ENCODE data around the gene PCSK4. TPM values are rescaled to one million over a fixed set of nuclear protein-coding genes. Genes with fewer than 3 reads are reported as not detected.
A peak's percentile ranks its signal among the peaks of the same experiment; 100 is the strongest.

The PCSK4 gene
- total RNA-seq, 2 experiments from 2014 or later: 1.8 to 3.9 TPM

DNA sequence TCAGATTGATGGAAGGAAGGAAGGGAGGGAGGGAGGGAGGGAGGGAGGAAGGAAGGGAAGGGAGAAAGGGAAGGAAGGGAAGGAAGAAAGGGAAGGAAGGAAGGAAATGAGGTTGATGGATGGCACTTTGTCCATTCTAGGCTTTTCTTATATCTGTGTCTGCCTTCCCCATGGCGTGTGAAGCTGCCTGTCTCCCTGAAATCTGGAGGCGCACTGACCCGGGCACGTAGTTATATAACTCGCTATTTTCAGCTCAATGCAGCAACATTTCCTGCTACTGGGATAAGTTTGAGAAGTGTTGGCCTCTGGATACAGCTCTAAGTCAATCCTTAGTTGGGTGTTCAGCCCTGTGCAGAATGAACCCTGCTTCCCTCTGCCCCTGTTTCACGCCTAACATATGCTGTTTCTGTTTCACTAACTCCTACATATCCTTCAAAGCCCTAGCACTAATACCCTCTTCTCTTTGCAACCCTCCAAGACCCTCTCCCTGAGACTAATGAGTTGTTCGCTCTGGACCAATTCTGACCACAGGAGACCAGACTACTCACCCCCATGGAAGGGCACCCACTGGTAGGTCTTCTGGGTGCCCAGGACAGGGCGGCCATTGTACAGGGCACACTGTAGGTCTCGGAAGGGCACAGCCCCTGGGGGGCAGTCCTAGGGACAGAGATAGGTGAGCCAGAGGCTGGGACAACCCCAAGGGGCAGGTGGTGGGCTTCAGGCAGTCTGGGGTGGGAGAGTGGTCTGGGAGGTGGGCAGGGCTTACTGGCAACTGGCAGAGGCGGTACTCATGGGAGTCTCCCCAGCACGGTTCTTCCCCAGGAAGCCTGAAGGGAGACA is 19.7 kb upstream of the PCSK4 start:
- Mint-ChIP-seq H3K4me3 (no peak overlapping the region), H3K4me1 (peaks cover 12% of the 10 kb centered on the region), H3K36me3 (ENCODE audit: low read depth) (no peaks in the 10 kb centered on the region), H3K27me3 (no peaks in the 10 kb centered on the region), H3K27ac (no peak overlapping the region), H3K9me3 (ENCODE audit: low read depth) (no peaks in the 10 kb centered on the region)
- DNase-seq (no peak), ATAC-seq (no peak)
- ChIA-PET CTCF (interaction anchor here (0.6 kb wide), 1 partner anchor 662 kb away, joined by 3 read pairs; no protein-coding TSS in a partner anchor), POLR2A (no interaction called here)
- intact Hi-C loops (cut with DNase I, micrococcal nuclease): no loop called here

DNA sequence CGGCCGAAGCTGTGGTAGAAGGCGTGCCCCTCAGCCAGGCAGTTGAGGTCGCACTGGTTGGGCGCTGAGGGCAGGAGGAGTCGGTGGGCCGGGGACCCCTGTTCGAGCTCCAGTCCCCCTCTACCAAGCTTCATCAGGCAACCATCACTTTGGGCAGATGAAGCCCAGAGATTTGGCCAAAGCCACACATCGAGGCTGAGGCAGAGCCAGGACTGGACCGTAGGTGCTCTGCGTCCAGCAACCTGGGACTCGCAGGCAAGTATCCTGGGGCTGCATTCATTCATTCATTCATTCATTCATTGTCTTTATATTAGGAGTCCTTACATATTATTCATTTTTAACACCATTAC is 18.3 kb upstream of the PCSK4 start:
- H3K27ac Mint-ChIP-seq: no peak overlapping the region
- H3K4me3 Mint-ChIP-seq: no peak overlapping the region
- ATAC-seq (no peak), DNase-seq (no peak)
- H3K4me1 Mint-ChIP-seq: peaks cover 12% of the 10 kb centered on the region
- no peaks in the 10 kb centered on the region for H3K27me3 Mint-ChIP-seq
- H3K36me3 Mint-ChIP-seq (ENCODE audit: low read depth): no peaks in the 10 kb centered on the region
- CTCF ChIA-PET: interaction anchor here (0.6 kb wide), 1 partner anchor 335 kb away, joined by 3 read pairs; no protein-coding TSS in a partner anchor
- H3K9me3 Mint-ChIP-seq (ENCODE audit: low read depth): no peaks in the 10 kb centered on the region
- intact Hi-C loops (cut with DNase I, micrococcal nuclease): loop anchor here in 1 of 2 experiments (1.0 kb wide), 1 partner anchor 304 kb away; the partner anchor contains the start of gene ATP8B3
- POLR2A ChIA-PET: no interaction called here

DNA sequence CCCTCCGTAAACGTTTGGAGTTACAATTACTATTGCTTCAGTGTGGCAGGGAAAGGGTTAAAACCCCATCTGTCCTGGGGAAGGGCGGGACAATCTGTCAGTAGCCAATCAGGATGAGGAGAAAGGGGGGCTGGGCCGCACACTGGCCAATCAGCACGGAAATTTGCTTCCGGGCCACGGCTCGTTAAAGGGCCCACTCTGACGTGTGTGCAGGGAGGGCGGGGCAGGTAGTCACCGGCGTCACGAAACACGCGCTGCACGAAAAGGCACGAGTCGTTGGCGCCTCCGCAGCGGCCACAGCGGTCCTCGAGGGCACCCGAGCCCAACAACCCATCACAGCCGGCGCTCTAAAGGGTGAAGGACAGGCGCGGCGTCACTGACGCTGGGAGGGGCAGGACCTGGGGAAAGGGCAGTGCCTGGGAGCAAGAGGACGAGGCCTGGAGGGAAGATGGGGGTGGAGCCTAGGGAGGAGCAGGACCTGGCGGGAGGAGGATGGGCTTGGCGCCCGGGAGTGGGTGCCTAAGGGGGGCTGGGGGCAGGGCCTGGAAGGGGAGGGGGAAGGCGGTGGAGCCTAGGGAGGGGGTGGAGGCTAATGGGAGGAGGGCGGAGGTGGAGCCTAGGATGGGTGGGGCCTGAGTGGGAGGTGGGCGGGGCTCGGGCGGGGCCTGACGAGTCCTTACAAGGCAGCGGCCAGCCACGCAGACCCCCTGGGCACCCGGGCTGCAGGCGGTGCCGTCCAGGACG is 17.8 kb upstream of the PCSK4 start:
- peak overlapping the region; percentile 73 for H3K4me3 Mint-ChIP-seq
- H3K9me3 Mint-ChIP-seq (ENCODE audit: low read depth): no peaks in the 10 kb centered on the region
- intact Hi-C loops (cut with DNase I, micrococcal nuclease): loop anchor here (1.0 kb wide), 4 partner anchors 18 to 304 kb away; partner anchors contain the start of genes PCSK4 (in 2 of the 2), ATP8B3 (in 1 of the 2), C19orf25 (in 1 of the 2) and MEX3D (in 1 of the 2)
- peak overlapping the region; percentile 88 for H3K27ac Mint-ChIP-seq
- ATAC-seq: peak; percentile 87
- H3K4me1 Mint-ChIP-seq: peaks cover 16% of the 10 kb centered on the region
- ChIA-PET POLR2A (no interaction called here), CTCF (no interaction called here)
- peak; percentile 95 for DNase-seq
- no peaks in the 10 kb centered on the region for H3K27me3 Mint-ChIP-seq
- no peaks in the 10 kb centered on the region for H3K36me3 Mint-ChIP-seq (ENCODE audit: low read depth)

DNA sequence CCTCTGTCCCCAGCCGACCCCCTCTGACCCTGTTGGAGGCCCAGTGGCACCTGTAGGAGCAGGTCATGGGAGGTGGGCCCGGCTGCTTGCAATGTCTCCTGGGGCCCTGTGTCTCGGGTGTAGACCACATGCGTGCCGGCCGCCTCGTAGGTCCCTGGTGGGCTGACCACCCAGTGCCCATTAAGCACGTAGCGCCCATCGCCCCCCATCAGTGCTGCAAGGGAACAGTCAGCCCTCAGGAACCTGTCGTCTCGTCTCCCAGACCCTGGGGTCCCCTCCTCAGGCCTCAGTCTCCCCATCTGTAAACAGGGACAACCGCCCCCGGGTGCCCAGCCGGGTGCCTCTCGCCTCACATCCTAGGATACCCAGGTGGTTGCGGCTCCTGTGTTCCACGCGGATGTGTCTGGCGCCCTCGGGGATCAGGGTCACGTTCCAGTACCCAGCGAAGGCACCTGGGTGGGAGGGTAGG is 17.1 kb upstream of the PCSK4 start:
- ChIA-PET POLR2A (no interaction called here), CTCF (no interaction called here)
- Mint-ChIP-seq H3K27me3 (peaks cover 3% of the 10 kb centered on the region), H3K4me1 (peaks cover 11% of the 10 kb centered on the region), H3K36me3 (ENCODE audit: low read depth) (no peaks in the 10 kb centered on the region), H3K4me3 (no peak overlapping the region), H3K27ac (no peak overlapping the region), H3K9me3 (ENCODE audit: low read depth) (no peaks in the 10 kb centered on the region)
- intact Hi-C loops (cut with DNase I, micrococcal nuclease): loop anchor here (1.0 kb wide), 3 partner anchors 17 to 61 kb away; partner anchors contain the start of genes PCSK4 (in 2 of the 2), C19orf25 (in 1 of the 2) and MEX3D (in 1 of the 2)
- ATAC-seq: no peak
- no peak for DNase-seq

DNA sequence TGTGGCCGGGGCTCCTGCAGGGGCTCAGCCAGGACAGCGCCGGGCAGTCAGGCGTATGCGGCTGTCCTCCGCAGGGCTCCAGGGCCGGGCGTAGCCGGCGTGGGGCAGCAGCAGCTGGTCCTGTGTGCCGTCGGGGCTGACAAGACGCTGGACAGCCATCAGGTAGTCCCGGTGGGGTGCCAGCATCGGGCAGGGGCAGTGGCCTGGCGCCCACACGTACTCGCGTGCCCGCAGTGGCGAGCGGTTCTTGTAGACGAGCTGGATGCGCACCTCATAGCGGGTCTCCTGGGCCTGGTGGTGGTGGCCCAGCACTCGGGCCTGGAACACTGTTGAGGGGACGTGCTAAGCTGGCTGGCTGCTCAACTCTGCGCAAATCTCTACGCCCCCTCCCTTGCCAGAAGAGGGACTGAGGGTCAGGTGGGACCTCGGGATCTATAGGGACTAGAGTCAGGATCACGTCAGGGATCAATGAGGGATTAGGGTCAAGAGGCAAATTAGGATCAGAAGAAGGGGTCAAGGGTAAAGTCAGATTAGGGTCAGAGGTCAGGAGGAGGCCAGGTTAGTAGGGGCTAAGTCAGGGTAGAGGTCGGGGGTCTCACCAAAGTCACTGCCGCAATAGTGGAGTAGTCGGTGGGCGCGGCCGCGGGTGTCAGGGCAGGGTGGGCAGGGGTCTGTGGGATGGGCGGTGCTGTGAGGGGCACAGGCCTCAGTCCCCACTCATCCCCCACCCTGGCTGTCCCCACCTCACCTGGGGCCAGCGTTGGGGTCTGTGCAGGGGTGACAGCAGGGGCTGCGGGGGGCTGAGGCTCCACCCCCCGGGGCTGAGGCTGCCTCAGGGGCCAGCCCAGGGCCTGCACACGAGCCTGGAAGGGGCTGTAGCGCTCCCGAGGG is 16.1 kb upstream of the PCSK4 start:
- H3K9me3 Mint-ChIP-seq (ENCODE audit: low read depth): no peaks in the 10 kb centered on the region
- peaks cover 3% of the 10 kb centered on the region for H3K27me3 Mint-ChIP-seq
- DNase-seq (no peak), ATAC-seq (no peak)
- CTCF ChIA-PET: interaction anchor here (1.1 kb wide), 1 partner anchor 15 kb away, joined by 3 read pairs; the partner anchor contains the start of gene REEP6
- H3K36me3 Mint-ChIP-seq (ENCODE audit: low read depth): no peaks in the 10 kb centered on the region
- intact Hi-C loops (cut with DNase I, micrococcal nuclease): no loop called here
- H3K27ac Mint-ChIP-seq: no peak overlapping the region
- POLR2A ChIA-PET: no interaction called here
- H3K4me3 Mint-ChIP-seq: no peak overlapping the region
- H3K4me1 Mint-ChIP-seq: peaks cover 10% of the 10 kb centered on the region

DNA sequence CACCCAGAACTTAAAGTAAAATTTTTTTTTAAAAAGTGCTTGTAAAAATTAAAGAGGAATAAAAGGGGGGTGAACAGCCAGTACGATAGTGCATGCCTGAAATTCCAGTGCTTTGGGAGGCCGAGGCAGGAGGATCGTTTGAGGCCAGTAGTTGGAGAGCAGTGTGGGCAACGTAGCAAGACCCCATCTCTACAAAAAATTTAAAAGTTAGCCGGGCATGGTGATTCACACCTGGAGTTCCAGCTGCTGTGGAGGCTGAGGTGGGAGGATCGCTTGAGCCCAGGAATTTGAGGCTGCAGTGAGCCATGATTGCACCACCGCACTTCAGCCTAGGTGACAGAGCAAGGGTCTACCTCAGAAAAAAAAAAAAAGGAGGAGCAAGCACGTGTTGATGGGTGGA is 14.9 kb upstream of the PCSK4 start:
- Mint-ChIP-seq H3K4me1 (peaks cover 10% of the 10 kb centered on the region), H3K4me3 (no peak overlapping the region), H3K27ac (no peak overlapping the region), H3K36me3 (ENCODE audit: low read depth) (no peaks in the 10 kb centered on the region), H3K27me3 (peaks cover 3% of the 10 kb centered on the region), H3K9me3 (ENCODE audit: low read depth) (no peaks in the 10 kb centered on the region)
- no peak for DNase-seq
- intact Hi-C loops (cut with DNase I, micrococcal nuclease): no loop called here
- no peak for ATAC-seq
- POLR2A ChIA-PET: no interaction called here
- CTCF ChIA-PET: interaction anchor here (0.7 kb wide), 1 partner anchor 13 kb away, joined by 4 read pairs; no protein-coding TSS in a partner anchor

DNA sequence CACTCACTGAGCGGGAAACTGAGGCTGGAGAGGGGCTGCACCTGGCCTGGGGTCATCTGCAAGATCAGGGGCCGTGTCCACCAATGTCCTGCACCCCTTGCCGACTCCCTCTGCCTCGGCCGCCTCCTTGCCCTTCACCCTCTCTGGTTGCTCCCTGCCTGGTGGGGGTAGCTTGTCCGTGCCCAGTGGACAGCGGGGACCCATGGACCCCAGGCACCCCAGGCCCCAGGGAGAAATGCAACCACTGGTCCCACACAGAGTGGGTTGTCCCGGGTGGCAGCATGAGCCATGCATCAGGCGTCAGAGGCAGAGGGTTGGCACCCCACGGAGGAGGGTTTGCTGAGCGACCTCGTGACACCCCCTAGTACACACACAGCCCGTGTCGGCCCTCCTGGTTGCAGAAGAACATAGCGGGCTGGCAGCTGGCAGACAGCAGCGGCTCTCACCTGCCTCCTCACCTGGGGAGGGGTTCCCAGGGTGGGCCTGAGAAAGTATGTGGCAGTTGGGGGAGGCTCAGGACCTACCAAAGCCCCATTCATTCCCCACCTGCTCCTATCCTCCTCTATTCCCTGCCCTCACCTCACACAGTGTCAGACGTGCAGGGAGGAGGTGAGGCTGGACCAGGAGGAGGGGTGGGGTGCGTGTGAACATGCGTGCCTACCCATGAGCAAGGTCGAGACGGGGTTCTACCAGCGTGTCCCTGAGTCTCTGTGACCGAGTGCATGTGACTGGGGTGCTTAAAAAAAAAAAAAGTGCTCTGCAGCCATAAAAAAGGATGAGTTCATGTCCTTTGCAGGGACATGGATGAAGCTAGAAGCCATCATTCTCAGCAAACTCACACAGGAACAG is 14.0 kb upstream of the PCSK4 start:
- no peak overlapping the region for H3K27ac Mint-ChIP-seq
- intact Hi-C loops (cut with DNase I, micrococcal nuclease): no loop called here
- no peaks in the 10 kb centered on the region for H3K36me3 Mint-ChIP-seq (ENCODE audit: low read depth)
- POLR2A ChIA-PET: no interaction called here
- H3K27me3 Mint-ChIP-seq: peaks cover 3% of the 10 kb centered on the region
- CTCF ChIA-PET: interaction anchor here (0.6 kb wide), 1 partner anchor 278 kb away, joined by 3 read pairs; no protein-coding TSS in a partner anchor
- H3K4me3 Mint-ChIP-seq: no peak overlapping the region
- no peak for DNase-seq
- peaks cover 10% of the 10 kb centered on the region for H3K4me1 Mint-ChIP-seq
- H3K9me3 Mint-ChIP-seq (ENCODE audit: low read depth): no peaks in the 10 kb centered on the region
- ATAC-seq: no peak

DNA sequence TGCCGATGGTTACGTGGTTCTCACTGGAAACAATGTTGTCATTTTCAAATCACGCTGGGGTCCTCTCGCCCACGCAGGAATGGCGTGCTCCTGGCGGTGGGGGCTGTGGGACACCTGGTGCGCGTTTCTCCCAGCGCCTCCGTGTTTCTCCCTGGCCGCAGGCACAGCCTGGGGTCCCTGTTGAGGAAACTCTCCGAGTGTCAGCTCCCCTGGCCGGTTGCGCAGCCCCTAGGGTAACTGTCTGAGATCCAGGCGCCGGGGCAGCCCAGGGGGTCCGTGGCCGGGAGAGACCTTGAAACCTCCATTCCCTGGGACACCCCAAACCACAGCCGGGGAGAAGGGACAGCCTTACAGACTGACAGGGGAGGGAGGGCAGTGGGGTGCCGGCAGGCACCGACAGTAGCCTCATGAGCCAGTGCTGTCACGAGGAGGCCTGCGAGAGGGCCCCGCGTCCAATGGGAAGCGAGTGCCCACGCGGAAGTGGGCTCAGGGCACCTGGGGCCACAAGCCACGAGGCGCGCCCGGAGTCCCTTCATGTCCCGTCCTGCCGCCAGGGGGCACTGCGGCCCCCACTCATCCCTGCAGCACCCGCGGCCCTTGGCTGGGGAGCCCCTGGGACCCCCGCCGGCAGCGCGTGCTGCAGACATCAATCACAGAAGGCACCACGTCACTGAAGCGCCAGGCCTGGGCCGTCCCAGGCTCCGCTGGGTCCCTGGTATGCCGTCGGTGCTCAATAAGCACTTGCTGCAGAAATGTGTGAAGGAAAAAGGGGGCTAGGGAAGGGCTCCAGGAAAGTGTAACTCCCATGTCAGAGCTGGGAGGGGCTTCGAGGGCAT is 13.2 kb upstream of the PCSK4 start:
- no peak overlapping the region for H3K4me3 Mint-ChIP-seq
- H3K27ac Mint-ChIP-seq: no peak overlapping the region
- no peaks in the 10 kb centered on the region for H3K9me3 Mint-ChIP-seq (ENCODE audit: low read depth)
- H3K27me3 Mint-ChIP-seq: peaks cover 3% of the 10 kb centered on the region
- ChIA-PET POLR2A (no interaction called here), CTCF (interaction anchor here (0.6 to 0.7 kb wide), 3 partner anchors 54 to 277 kb away, joined by 3 read pairs; no protein-coding TSS in a partner anchor)
- peaks cover 10% of the 10 kb centered on the region for H3K4me1 Mint-ChIP-seq
- DNase-seq (peak; percentile 88), ATAC-seq (peak; percentile 49)
- H3K36me3 Mint-ChIP-seq (ENCODE audit: low read depth): no peaks in the 10 kb centered on the region
- intact Hi-C loops (cut with DNase I, micrococcal nuclease): no loop called here

DNA sequence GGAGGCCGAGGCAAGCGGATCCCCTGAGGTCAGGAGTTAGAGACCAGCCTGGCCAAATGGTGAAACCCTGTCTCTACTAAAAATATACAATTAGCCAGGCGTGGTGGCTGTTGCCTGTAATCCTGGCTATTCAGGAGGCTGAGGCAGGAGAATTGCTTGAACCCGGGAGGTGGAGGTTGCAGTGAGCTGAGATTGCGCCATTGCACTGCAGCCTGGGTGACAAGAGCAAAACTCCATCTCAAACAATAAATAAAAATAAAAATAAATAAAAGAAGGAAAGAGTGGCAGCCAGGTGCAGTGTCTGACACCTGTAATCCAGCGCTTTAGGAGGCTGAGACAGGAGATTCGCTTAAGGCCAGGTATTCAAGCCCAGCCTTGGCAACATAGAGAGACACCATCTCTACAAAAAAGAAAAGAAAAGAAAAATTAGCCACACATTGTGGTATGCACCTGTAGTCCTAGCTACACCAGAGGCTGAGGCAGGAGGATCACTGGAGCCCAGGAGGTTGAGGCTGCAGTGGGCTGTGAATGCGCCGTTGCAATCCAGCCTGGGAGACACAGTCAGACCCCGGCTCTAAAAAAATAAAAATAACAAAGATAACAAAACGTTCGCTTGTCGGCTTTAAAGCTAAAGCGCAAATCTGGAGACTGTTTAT is 12.4 kb upstream of the PCSK4 start:
- DNase-seq (no peak), ATAC-seq (no peak)
- POLR2A ChIA-PET: no interaction called here
- CTCF ChIA-PET: interaction anchor here (0.6 to 0.7 kb wide), 3 partner anchors 11 to 202 kb away, joined by 3 read pairs; no protein-coding TSS in a partner anchor
- H3K27ac Mint-ChIP-seq: no peak overlapping the region
- H3K36me3 Mint-ChIP-seq (ENCODE audit: low read depth): no peaks in the 10 kb centered on the region
- peaks cover 5% of the 10 kb centered on the region for H3K4me1 Mint-ChIP-seq
- H3K9me3 Mint-ChIP-seq (ENCODE audit: low read depth): no peaks in the 10 kb centered on the region
- no peak overlapping the region for H3K4me3 Mint-ChIP-seq
- intact Hi-C loops (cut with DNase I, micrococcal nuclease): no loop called here
- H3K27me3 Mint-ChIP-seq: peaks cover 3% of the 10 kb centered on the region

Measured in activated CD4-positive, alpha-beta T cell treated with anti-CD3 and anti-CD28 coated beads for 36 hours (primary cell).